Osteoblast (primary cell): ENCODE data around the gene ATP11A. TPM values are rescaled to one million over a fixed set of nuclear protein-coding genes. Genes with fewer than 3 reads are reported as not detected.

Source experiments
- DNase-seq: peaks from one replicate; pipeline ENCODE4 v3.0.0; 2011; ENCODE audit warnings: low spot score, mixed read lengths; ENCODE audit not compliant: insufficient read length; ENCODE audit errors: missing footprints
- H2AFZ ChIP-seq: 2 replicates; pipeline ENCODE4 v1.6.0; 2011; ENCODE audit warnings: mild to moderate bottlenecking, low read length
- H3K27ac ChIP-seq: 2 replicates; pipeline ENCODE4 v1.5.1; 2011; ENCODE audit warnings: mild to moderate bottlenecking, low read depth, low read length, moderate library complexity
- H3K27me3 ChIP-seq: 2 replicates; pipeline ENCODE4 v1.6.0; 2012; ENCODE audit warnings: mild to moderate bottlenecking, control low read depth, inconsistent platforms, low read length, moderate library complexity; ENCODE audit not compliant: insufficient read depth
- H3K36me3 ChIP-seq: 2 replicates; pipeline ENCODE4 v1.5.1; 2011; ENCODE audit warnings: mild to moderate bottlenecking, low read length, control low read depth, moderate library complexity; ENCODE audit not compliant: insufficient read depth
- H3K4me1 ChIP-seq: 2 replicates; pipeline ENCODE4 v1.5.1; 2011; ENCODE audit warnings: mild to moderate bottlenecking, low read length, control low read depth, moderate library complexity; ENCODE audit not compliant: insufficient read depth
- H3K4me2 ChIP-seq: 2 replicates; pipeline ENCODE4 v1.6.0; 2011; ENCODE audit warnings: mild to moderate bottlenecking, low read length; ENCODE audit not compliant: insufficient read depth
- H3K4me3 ChIP-seq: fragments of 200-600 bp; sonication (generic); 3 replicates; pipeline ENCODE4 v1.5.1; 2012; ENCODE audit warnings: mild to moderate bottlenecking, low read length, inconsistent platforms; ENCODE audit not compliant: insufficient read depth
- H3K79me2 ChIP-seq: 2 replicates; pipeline ENCODE4 v1.6.0; 2012; ENCODE audit warnings: mild to moderate bottlenecking, low read length, control low read depth, inconsistent platforms; ENCODE audit not compliant: insufficient read depth
- H3K9me3 ChIP-seq: 2 replicates; pipeline ENCODE4 v1.5.1; 2011; ENCODE audit warnings: low read depth, low read length, control low read depth
- H4K20me1 ChIP-seq: 2 replicates; pipeline ENCODE4 v1.6.0; 2012; ENCODE audit warnings: mild to moderate bottlenecking, low read length, control low read depth; ENCODE audit not compliant: insufficient read depth
- CTCF ChIP-seq: IDR thresholded peaks from 2 replicates; pipeline ENCODE4 v1.5.1; 2011; ENCODE audit warnings: mild to moderate bottlenecking, low read depth, low read length, moderate library complexity; ENCODE audit errors: extremely low read depth
- total RNA-seq: library from RNA; depleted of rRNA; stranded (reverse); fragments of >200 nt; gene quantifications from 2 replicates; pipeline ENCODE4 v1.2.3, GENCODE V29; 2012

The ATP11A gene
- total RNA-seq, 1 donor: 7.6 TPM

GRCh38 chr13:112755331-112755730 lies 65.5 kb downstream of the ATP11A start:
- no peak overlapping the region for H3K4me2 ChIP-seq
- H3K36me3 ChIP-seq: no peaks in the 10 kb centered on the region
- H3K4me1 ChIP-seq: no peaks in the 10 kb centered on the region
- no peak overlapping the region for H2AFZ ChIP-seq
- H3K27me3 ChIP-seq: no peaks in the 10 kb centered on the region
- peak; percentile 57 for DNase-seq
- no peaks in the 10 kb centered on the region for H3K9me3 ChIP-seq
- no peak overlapping the region for H3K4me3 ChIP-seq
- H3K79me2 ChIP-seq: no peaks in the 10 kb centered on the region
- TF ChIP-seq CTCF: no peak
- no peak overlapping the region for H3K27ac ChIP-seq
- H4K20me1 ChIP-seq: peaks cover 6% of the 10 kb centered on the region

- H4K20me1 ChIP-seq: peaks cover 6% of the 10 kb centered on the region
- TF ChIP-seq CTCF: no peak
- no peak overlapping the region for H3K4me2 ChIP-seq
- no peaks in the 10 kb centered on the region for H3K9me3 ChIP-seq
- no peaks in the 10 kb centered on the region for H3K27me3 ChIP-seq
- H3K27ac ChIP-seq: no peak overlapping the region
- DNase-seq: peak; percentile 18
- H3K4me3 ChIP-seq: no peak overlapping the region
- no peak overlapping the region for H2AFZ ChIP-seq
- no peaks in the 10 kb centered on the region for H3K36me3 ChIP-seq
- H3K79me2 ChIP-seq: no peaks in the 10 kb centered on the region
- H3K4me1 ChIP-seq: no peaks in the 10 kb centered on the region
Measured at GRCh38 chr13:112756081-112756480, 66.2 kb downstream of the ATP11A start.

- no peaks in the 10 kb centered on the region for H3K36me3 ChIP-seq
- H3K79me2 ChIP-seq: no peaks in the 10 kb centered on the region
Measured at GRCh38 chr13:112756511-112756966, 66.7 kb downstream of the ATP11A start.

More at GRCh38 chr13:112756511-112756966, 66.7 kb downstream of the ATP11A start:
- Histone ChIP-seq H4K20me1 (peaks cover 6% of the 10 kb centered on the region), H3K4me2 (no peak overlapping the region), H3K9me3 (no peaks in the 10 kb centered on the region), H3K27ac (no peak overlapping the region), H3K27me3 (no peaks in the 10 kb centered on the region), H3K4me3 (no peak overlapping the region), H3K4me1 (no peaks in the 10 kb centered on the region), H2AFZ (no peak overlapping the region)
- no peak for DNase-seq
- TF ChIP-seq CTCF: no peak
